ENCODE data around the gene MLLT10.

The MLLT10 gene

GRCh38 chr10:21501091-21501490 is 32.9 kb upstream of the MLLT10 start:
- DNase-seq (ENCODE audit: low read depth, low spot score): no peak

GRCh38 chr10:21501731-21502347 is 32.2 kb upstream of the MLLT10 start:
- no peak for DNase-seq (ENCODE audit: low read depth, low spot score)

- DNase-seq (ENCODE audit: low read depth, low spot score): no peak
Measured at GRCh38 chr10:21502348-21502740, 31.7 kb upstream of the MLLT10 start.

GRCh38 chr10:21503542-21503941 is 30.5 kb upstream of the MLLT10 start:
- no peak for DNase-seq (ENCODE audit: low read depth, low spot score)

- no peak for DNase-seq (ENCODE audit: low read depth, low spot score)
Measured at GRCh38 chr10:21505711-21506278, 28.2 kb upstream of the MLLT10 start.

- no peak for DNase-seq (ENCODE audit: low read depth, low spot score)
Measured at GRCh38 chr10:21506351-21506750, 27.7 kb upstream of the MLLT10 start.

GRCh38 chr10:21507150-21507549 is 26.9 kb upstream of the MLLT10 start:
- DNase-seq (ENCODE audit: low read depth, low spot score): no peak

- no peak for DNase-seq (ENCODE audit: low read depth, low spot score)
Measured at GRCh38 chr10:21508706-21509331, 25.2 kb upstream of the MLLT10 start.

GRCh38 chr10:21509341-21510240 is 24.4 kb upstream of the MLLT10 start:
- DNase-seq (ENCODE audit: low read depth, low spot score): no peak

- no peak for DNase-seq (ENCODE audit: low read depth, low spot score)
Measured at GRCh38 chr10:21510241-21511094, 23.6 kb upstream of the MLLT10 start.

- DNase-seq (ENCODE audit: low read depth, low spot score): no peak
Measured at GRCh38 chr10:21511095-21511570, 22.9 kb upstream of the MLLT10 start.

- no peak for DNase-seq (ENCODE audit: low read depth, low spot score)
Measured at GRCh38 chr10:21511946-21512572, 22.0 kb upstream of the MLLT10 start.

- DNase-seq (ENCODE audit: low read depth, low spot score): no peak
Measured at GRCh38 chr10:21512573-21513404, 21.2 kb upstream of the MLLT10 start.

GRCh38 chr10:21513405-21513788 is 20.6 kb upstream of the MLLT10 start:
- no peak for DNase-seq (ENCODE audit: low read depth, low spot score)

GRCh38 chr10:21514129-21514817 is 19.8 kb upstream of the MLLT10 start:
- no peak for DNase-seq (ENCODE audit: low read depth, low spot score)

- DNase-seq (ENCODE audit: low read depth, low spot score): no peak
Measured at GRCh38 chr10:21514818-21515351, 19.1 kb upstream of the MLLT10 start.

GRCh38 chr10:21515361-21516241 is 18.4 kb upstream of the MLLT10 start:
- no peak for DNase-seq (ENCODE audit: low read depth, low spot score)
